ENCODE results near the gene PTPDC1.

Gene PTPDC1

GRCh38 chr9:94084314-94084713, at the start of gene PTPDC1:
TSS of gene PTPDC1 (plus strand) at chr9:94084464. CDS start at chr9:94084531, 67 bp downstream.
- in situ Hi-C loops (cut with HindIII; ENCODE audit: low sequenced_read_pairs) = loop anchor here (5.0 kb wide), 1 partner anchor 128 kb away; no protein-coding TSS in a partner anchor

- in situ Hi-C loops (cut with HindIII; ENCODE audit: low sequenced_read_pairs) = no loop called here
Measured at GRCh38 chr9:94034511-94034910, 49.8 kb upstream of the PTPDC1 start.

- in situ Hi-C loops (cut with HindIII; ENCODE audit: low sequenced_read_pairs) = loop anchor here (5.0 kb wide), 1 partner anchor 63 kb away; no protein-coding TSS in a partner anchor
Measured at GRCh38 chr9:94039786-94040185, 44.5 kb upstream of the PTPDC1 start.

- in situ Hi-C loops (cut with HindIII; ENCODE audit: low sequenced_read_pairs) = loop anchor here (5.0 kb wide), 1 partner anchor 60 kb away; no protein-coding TSS in a partner anchor
Measured at GRCh38 chr9:94042516-94043360, 41.5 kb upstream of the PTPDC1 start.

- in situ Hi-C loops (cut with HindIII; ENCODE audit: low sequenced_read_pairs) = loop anchor here (5.0 kb wide), 1 partner anchor 42 kb away; no protein-coding TSS in a partner anchor
Measured at GRCh38 chr9:94054716-94055115, 29.5 kb upstream of the PTPDC1 start.

GRCh38 chr9:94056442-94056974, 27.8 kb upstream of the PTPDC1 start:
- in situ Hi-C loops (cut with HindIII; ENCODE audit: low sequenced_read_pairs) = loop anchor here (5.0 kb wide), 1 partner anchor 44 kb away; no protein-coding TSS in a partner anchor

GRCh38 chr9:94057918-94058317, 26.3 kb upstream of the PTPDC1 start:
- in situ Hi-C loops (cut with HindIII; ENCODE audit: low sequenced_read_pairs) = loop anchor here (5.0 kb wide), 1 partner anchor 46 kb away; no protein-coding TSS in a partner anchor

- in situ Hi-C loops (cut with HindIII; ENCODE audit: low sequenced_read_pairs) = no loop called here
Measured at GRCh38 chr9:94061864-94062263, 22.4 kb upstream of the PTPDC1 start.

GRCh38 chr9:94065535-94065961, 18.7 kb upstream of the PTPDC1 start:
- in situ Hi-C loops (cut with HindIII; ENCODE audit: low sequenced_read_pairs) = no loop called here

GRCh38 chr9:94068257-94068656, 16.0 kb upstream of the PTPDC1 start:
- in situ Hi-C loops (cut with HindIII; ENCODE audit: low sequenced_read_pairs) = no loop called here

GRCh38 chr9:94076557-94076956, 7.7 kb upstream of the PTPDC1 start:
- in situ Hi-C loops (cut with HindIII; ENCODE audit: low sequenced_read_pairs) = no loop called here

- in situ Hi-C loops (cut with HindIII; ENCODE audit: low sequenced_read_pairs) = no loop called here
Measured at GRCh38 chr9:94078086-94078485, 6.2 kb upstream of the PTPDC1 start.

GRCh38 chr9:94079236-94079635, 5.0 kb upstream of the PTPDC1 start:
- in situ Hi-C loops (cut with HindIII; ENCODE audit: low sequenced_read_pairs) = no loop called here

GRCh38 chr9:94080249-94080648, 4.0 kb upstream of the PTPDC1 start:
- in situ Hi-C loops (cut with HindIII; ENCODE audit: low sequenced_read_pairs) = loop anchor here (5.0 kb wide), 1 partner anchor 132 kb away; no protein-coding TSS in a partner anchor

- in situ Hi-C loops (cut with HindIII; ENCODE audit: low sequenced_read_pairs) = loop anchor here (5.0 kb wide), 1 partner anchor 131 kb away; no protein-coding TSS in a partner anchor
Measured at GRCh38 chr9:94081435-94081834, 2.8 kb upstream of the PTPDC1 start.

- in situ Hi-C loops (cut with HindIII; ENCODE audit: low sequenced_read_pairs) = loop anchor here (5.0 kb wide), 1 partner anchor 130 kb away; no protein-coding TSS in a partner anchor
Measured at GRCh38 chr9:94081864-94082463, 2.3 kb upstream of the PTPDC1 start.

GRCh38 chr9:94082553-94082952, 1.7 kb upstream of the PTPDC1 start:
- in situ Hi-C loops (cut with HindIII; ENCODE audit: low sequenced_read_pairs) = loop anchor here (5.0 kb wide), 1 partner anchor 130 kb away; no protein-coding TSS in a partner anchor

- in situ Hi-C loops (cut with HindIII; ENCODE audit: low sequenced_read_pairs) = loop anchor here (5.0 kb wide), 1 partner anchor 129 kb away; no protein-coding TSS in a partner anchor
Measured at GRCh38 chr9:94082956-94083355, 1.3 kb upstream of the PTPDC1 start.

- in situ Hi-C loops (cut with HindIII; ENCODE audit: low sequenced_read_pairs) = loop anchor here (5.0 kb wide), 1 partner anchor 129 kb away; no protein-coding TSS in a partner anchor
Measured at GRCh38 chr9:94083384-94083783, 880 bp upstream of the PTPDC1 start.

- in situ Hi-C loops (cut with HindIII; ENCODE audit: low sequenced_read_pairs) = no loop called here
Measured at GRCh38 chr9:94085062-94085639, 887 bp downstream of the PTPDC1 start.
